Trophoblast cell (in vitro differentiated cells and primary cell): ENCODE data around the gene DGKD.

Experiments
- DNase-seq, 2 donors: peaks; one replicate each; pipeline ENCODE4 v3.0.0-alpha.2; 2016
- H2AFZ ChIP-seq: 2 replicates; pipeline ENCODE4 v1.6.1; 2013; ENCODE audit warnings: low read length, moderate library complexity, mild to moderate bottlenecking; ENCODE audit not compliant: insufficient read depth, poor library complexity
- H2AK5ac ChIP-seq: 2 replicates; pipeline ENCODE4 v1.6.1; 2013; ENCODE audit warnings: mild to moderate bottlenecking, low read length
- H2BK120ac ChIP-seq: 2 replicates; pipeline ENCODE4 v1.6.1; 2013; ENCODE audit warnings: low read length, mild to moderate bottlenecking, moderate library complexity; ENCODE audit not compliant: insufficient read depth, poor library complexity
- H2BK12ac ChIP-seq: 2 replicates; pipeline ENCODE4 v1.6.1; 2013; ENCODE audit warnings: mild to moderate bottlenecking, low read length, moderate library complexity
- H2BK5ac ChIP-seq: 2 replicates; pipeline ENCODE4 v1.6.1; 2013; ENCODE audit warnings: low read length, low read depth, moderate library complexity, mild to moderate bottlenecking; ENCODE audit not compliant: poor library complexity
- H3K14ac ChIP-seq: 2 replicates; pipeline ENCODE4 v1.6.1; 2013; ENCODE audit warnings: mild to moderate bottlenecking, low read length
- H3K18ac ChIP-seq: 2 replicates; pipeline ENCODE4 v1.6.1; 2013; ENCODE audit warnings: mild to moderate bottlenecking, low read length
- H3K23ac ChIP-seq: 2 replicates; pipeline ENCODE4 v1.6.1; 2013; ENCODE audit warnings: low read length
- H3K27ac ChIP-seq: 2 replicates; pipeline ENCODE4 v1.5.1; 2013; ENCODE audit warnings: low read depth, mild to moderate bottlenecking, inconsistent platforms, low read length, moderate library complexity
- H3K27me3 ChIP-seq: 2 replicates; pipeline ENCODE4 v1.6.1; 2013; ENCODE audit warnings: inconsistent platforms, mild to moderate bottlenecking, low read length, moderate library complexity; ENCODE audit not compliant: insufficient read depth
- H3K36me3 ChIP-seq, 2 experiments: 1 replicate in 1 of 2; 2 replicates in 1 of 2; pipeline ENCODE4 v1.6.1; 2013; ENCODE audit warnings: low read length in 2 of 2, mild to moderate bottlenecking in 2 of 2, moderate library complexity in 1 of 2; ENCODE audit not compliant: insufficient read depth in 2 of 2, control insufficient read depth in 1 of 2
- H3K4ac ChIP-seq: 2 replicates; pipeline ENCODE4 v1.6.1; 2013; ENCODE audit warnings: low read depth, mild to moderate bottlenecking, low read length, moderate library complexity
- H3K4me1 ChIP-seq, 2 experiments: 1 replicate in 1 of 2; 2 replicates in 1 of 2; pipeline ENCODE4 v1.6.1; 2013; ENCODE audit warnings: low read length in 2 of 2, mild to moderate bottlenecking in 2 of 2, moderate library complexity in 1 of 2; ENCODE audit not compliant: insufficient read depth in 2 of 2, control insufficient read depth in 1 of 2
- H3K4me2 ChIP-seq: 2 replicates; pipeline ENCODE4 v1.6.1; 2013; ENCODE audit warnings: inconsistent platforms, mild to moderate bottlenecking, low read length, moderate library complexity
- H3K4me3 ChIP-seq: 2 replicates; pipeline ENCODE4 v1.5.1; 2013; ENCODE audit warnings: mild to moderate bottlenecking, low read depth, low read length, inconsistent platforms
- H3K79me1 ChIP-seq: one replicate; pipeline ENCODE4 v1.6.1; 2013; ENCODE audit warnings: low read length
- H3K79me2 ChIP-seq: 2 replicates; pipeline ENCODE4 v1.6.1; 2013; ENCODE audit warnings: low read length, mild to moderate bottlenecking; ENCODE audit not compliant: control insufficient read depth, insufficient read depth, poor library complexity
- H3K9ac ChIP-seq: 2 replicates; pipeline ENCODE4 v1.6.1; 2013; ENCODE audit warnings: mild to moderate bottlenecking, low read length
- H3K9me3 ChIP-seq: 2 replicates; pipeline ENCODE4 v1.6.1; 2013; ENCODE audit warnings: low read depth, mild to moderate bottlenecking, control low read depth, inconsistent platforms, low read length; ENCODE audit not compliant: insufficient read depth
- H4K12ac ChIP-seq: 2 replicates; pipeline ENCODE4 v1.6.1; 2013; ENCODE audit warnings: low read depth, mild to moderate bottlenecking, low read length, moderate library complexity
- H4K8ac ChIP-seq: 2 replicates; pipeline ENCODE4 v1.6.1; 2013; ENCODE audit warnings: low read depth, mild to moderate bottlenecking, low read length, moderate library complexity
- H4K91ac ChIP-seq: one replicate; pipeline ENCODE4 v1.6.1; 2013; ENCODE audit warnings: low read depth, mild to moderate bottlenecking, low read length, moderate library complexity
- WGBS: extraction: QIAGEN DNeasy Blood & Tissue Kit; methylation state at CpG from one replicate; pipeline ENCODE4 v1.1.7; 2013; ENCODE audit warnings: missing lambda C conversion rate; ENCODE audit not compliant: insufficient read length, insufficient coverage; ENCODE audit errors: extremely low coverage; 5-methylcytosine and 5-hydroxymethylcytosine counted together

The DGKD gene

GRCh38 chr2:233464531-233465240 lies 110.4 kb downstream of the DGKD start:
- H3K79me2 ChIP-seq, result no peaks in the 10 kb centered on the region
- no peaks in the 10 kb centered on the region for H3K79me1 ChIP-seq
- H4K12ac ChIP-seq, result no peak overlapping the region
- no peak overlapping the region for H3K4me2 ChIP-seq
- H3K9ac ChIP-seq, result no peak overlapping the region
- no peak overlapping the region for H4K91ac ChIP-seq
- no peak overlapping the region for H2BK120ac ChIP-seq
- H2AFZ ChIP-seq, result no peak overlapping the region
- H3K36me3 ChIP-seq, result peaks cover 65 to 66% of the 10 kb centered on the region in 2 experiments
- H3K9me3 ChIP-seq, result no peaks in the 10 kb centered on the region
- DNase-seq, result no peak
- no peak overlapping the region for H4K8ac ChIP-seq
- H3K4me3 ChIP-seq, result no peak overlapping the region
- no peak overlapping the region for H3K4ac ChIP-seq
- H3K23ac ChIP-seq, result no peak overlapping the region
- no peak overlapping the region for H2BK12ac ChIP-seq
- no peaks in the 10 kb centered on the region for H3K27me3 ChIP-seq
- no peak overlapping the region for H3K18ac ChIP-seq
- WGBS, result no CpG with 5 or more reads among the region's 16 CpGs
- no peak overlapping the region for H2BK5ac ChIP-seq
- H3K4me1 ChIP-seq, result no peaks in the 10 kb centered on the region
- H2AK5ac ChIP-seq, result no peak overlapping the region
- no peak overlapping the region for H3K27ac ChIP-seq
- H3K14ac ChIP-seq, result no peak overlapping the region

GRCh38 chr2:233466991-233467603 lies 112.8 kb downstream of the DGKD start:
- Histone ChIP-seq H3K4me1 (no peaks in the 10 kb centered on the region), H2BK120ac (no peak overlapping the region), H3K4me2 (no peak overlapping the region), H4K12ac (no peak overlapping the region), H2AK5ac (no peak overlapping the region), H2BK5ac (no peak overlapping the region), H4K91ac (no peak overlapping the region), H3K9me3 (no peaks in the 10 kb centered on the region), H3K4me3 (no peak overlapping the region), H3K27me3 (no peaks in the 10 kb centered on the region), H3K79me2 (no peaks in the 10 kb centered on the region), H4K8ac (no peak overlapping the region), H3K79me1 (no peaks in the 10 kb centered on the region), H3K14ac (no peak overlapping the region), H3K27ac (no peak overlapping the region), H3K23ac (no peak overlapping the region), H2BK12ac (no peak overlapping the region), H2AFZ (no peak overlapping the region), H3K9ac (no peak overlapping the region), H3K18ac (no peak overlapping the region), H3K4ac (no peak overlapping the region), H3K36me3 (peaks cover 53 to 57% of the 10 kb centered on the region in 2 experiments)
- no CpG with 5 or more reads among the region's 20 CpGs for WGBS
- DNase-seq, result no peak

GRCh38 chr2:233468047-233468740 lies 113.9 kb downstream of the DGKD start:
- no peak overlapping the region for H3K23ac ChIP-seq
- no peak overlapping the region for H3K18ac ChIP-seq
- H2BK12ac ChIP-seq, result no peak overlapping the region
- H2BK120ac ChIP-seq, result no peak overlapping the region
- H4K12ac ChIP-seq, result no peak overlapping the region
- H3K4me3 ChIP-seq, result no peak overlapping the region
- H3K4ac ChIP-seq, result no peak overlapping the region
- no peak overlapping the region for H2AK5ac ChIP-seq
- no peaks in the 10 kb centered on the region for H3K79me2 ChIP-seq
- no peak for DNase-seq
- no peak overlapping the region for H2BK5ac ChIP-seq
- no peak overlapping the region for H3K9ac ChIP-seq
- no peak overlapping the region for H4K8ac ChIP-seq
- H3K4me1 ChIP-seq, result no peaks in the 10 kb centered on the region
- WGBS, result no CpG with 5 or more reads among the region's 22 CpGs
- H3K36me3 ChIP-seq, result peaks cover 44 to 48% of the 10 kb centered on the region in 2 experiments
- no peaks in the 10 kb centered on the region for H3K9me3 ChIP-seq
- H4K91ac ChIP-seq, result no peak overlapping the region
- H3K27ac ChIP-seq, result no peak overlapping the region
- H3K14ac ChIP-seq, result no peak overlapping the region
- H3K79me1 ChIP-seq, result no peaks in the 10 kb centered on the region
- no peaks in the 10 kb centered on the region for H3K27me3 ChIP-seq
- no peak overlapping the region for H3K4me2 ChIP-seq
- no peak overlapping the region for H2AFZ ChIP-seq

- WGBS, result no CpG with 5 or more reads among the region's 8 CpGs
- Histone ChIP-seq H2AFZ (no peak overlapping the region), H3K23ac (no peak overlapping the region), H2AK5ac (no peak overlapping the region), H2BK120ac (no peak overlapping the region), H3K79me1 (no peaks in the 10 kb centered on the region), H3K36me3 (peaks cover 42 to 46% of the 10 kb centered on the region in 2 experiments), H3K4me2 (no peak overlapping the region), H3K4me1 (no peaks in the 10 kb centered on the region), H4K8ac (no peak overlapping the region), H3K27me3 (no peaks in the 10 kb centered on the region), H3K27ac (no peak overlapping the region), H3K79me2 (no peaks in the 10 kb centered on the region), H3K4me3 (no peak overlapping the region), H3K9me3 (no peaks in the 10 kb centered on the region), H3K18ac (no peak overlapping the region), H4K12ac (no peak overlapping the region), H4K91ac (no peak overlapping the region), H3K9ac (no peak overlapping the region), H3K4ac (no peak overlapping the region), H2BK5ac (no peak overlapping the region), H2BK12ac (no peak overlapping the region), H3K14ac (no peak overlapping the region)
- no peak for DNase-seq
These were observed 114.4 kb downstream of the DGKD start for GRCh38 chr2:233468741-233469110.
